ENCODE results near the gene SRM. TPM values are rescaled to one million over a fixed set of nuclear protein-coding genes. Genes with fewer than 3 reads are reported as not detected.

SRM gene
- total and polyA plus RNA-seq, 2 donors (not counting 1 experiment from before 2014, with no cell fraction given): 38.9 to 79.2 TPM

DNA sequence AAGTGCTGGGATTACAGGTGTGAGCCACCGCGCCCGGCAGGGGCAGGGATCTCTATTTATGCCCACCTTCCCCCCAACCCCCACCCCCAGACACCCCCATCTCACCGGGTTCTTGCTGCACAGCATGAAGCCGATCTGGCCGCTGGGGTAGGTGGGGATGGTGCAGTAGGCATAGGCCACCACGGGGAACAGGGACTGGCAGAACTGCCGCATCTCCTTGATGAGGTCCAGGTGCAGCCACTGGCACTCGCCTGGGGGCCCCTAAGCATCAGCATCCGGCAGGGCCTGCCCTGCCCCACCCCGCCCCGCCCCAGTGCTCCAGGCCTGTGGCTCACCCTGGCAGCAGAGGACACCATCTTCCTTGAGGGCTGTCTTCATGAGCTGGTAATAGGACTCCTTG lies 4.1 kb downstream of the SRM start:
- Mint-ChIP-seq H3K9me3 (ENCODE audit: insufficient read depth) (no peaks in the 10 kb centered on the region), H3K27me3 (no peaks in the 10 kb centered on the region), H3K4me1 (peaks cover 25% of the 10 kb centered on the region), H3K4me3 (no peak overlapping the region), H3K27ac (no peak overlapping the region)
- H3K9ac ChIP-seq (ENCODE audit: low read length): no peak overlapping the region
- WGBS (ENCODE audit: insufficient coverage): 100% methylated on average over 7 of the region's 12 CpGs
- POLR2A ChIA-PET: interaction anchor here (0.6 kb wide), 1 partner anchor 797 kb away, joined by 4 read pairs; no protein-coding TSS in a partner anchor
- peaks cover 19% of the 10 kb centered on the region for H3K79me2 ChIP-seq (ENCODE audit: control insufficient read depth, insufficient read depth, low read length)
- TF ChIP-seq EZH2 (IDR thresholded peaks at IDR 0.05; ENCODE audit: borderline replicate concordance, insufficient read depth, low read depth, low read length, poor library complexity, severe bottlenecking): no peak
- TF ChIP-seq, protein P1, sequence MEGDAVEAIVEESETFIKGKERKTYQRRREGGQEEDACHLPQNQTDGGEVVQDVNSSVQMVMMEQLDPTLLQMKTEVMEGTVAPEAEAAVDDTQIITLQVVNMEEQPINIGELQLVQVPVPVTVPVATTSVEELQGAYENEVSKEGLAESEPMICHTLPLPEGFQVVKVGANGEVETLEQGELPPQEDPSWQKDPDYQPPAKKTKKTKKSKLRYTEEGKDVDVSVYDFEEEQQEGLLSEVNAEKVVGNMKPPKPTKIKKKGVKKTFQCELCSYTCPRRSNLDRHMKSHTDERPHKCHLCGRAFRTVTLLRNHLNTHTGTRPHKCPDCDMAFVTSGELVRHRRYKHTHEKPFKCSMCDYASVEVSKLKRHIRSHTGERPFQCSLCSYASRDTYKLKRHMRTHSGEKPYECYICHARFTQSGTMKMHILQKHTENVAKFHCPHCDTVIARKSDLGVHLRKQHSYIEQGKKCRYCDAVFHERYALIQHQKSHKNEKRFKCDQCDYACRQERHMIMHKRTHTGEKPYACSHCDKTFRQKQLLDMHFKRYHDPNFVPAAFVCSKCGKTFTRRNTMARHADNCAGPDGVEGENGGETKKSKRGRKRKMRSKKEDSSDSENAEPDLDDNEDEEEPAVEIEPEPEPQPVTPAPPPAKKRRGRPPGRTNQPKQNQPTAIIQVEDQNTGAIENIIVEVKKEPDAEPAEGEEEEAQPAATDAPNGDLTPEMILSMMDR (IDR thresholded peaks at IDR 0.05): no peak
- H3K4me3 ChIP-seq (ENCODE audit: control extremely low read depth in 1 of 5, extremely low read depth in 1 of 5, insufficient read depth in 1 of 5, low read depth in 2 of 5, low read length in 4 of 5): no peak overlapping the region
- CTCF ChIA-PET: interaction anchor here (0.7 kb wide), 1 partner anchor 9 kb away, joined by 3 read pairs; the partner anchor contains the start of gene MASP2
- peaks cover 11 to 21% of the 10 kb centered on the region in 2 donors for H3K4me1 ChIP-seq (ENCODE audit: control insufficient read depth in 2 of 2, insufficient read depth in 2 of 2, low read length in 2 of 2)
- intact Hi-C loops (cut with micrococcal nuclease): no loop called here
- peaks cover 0 to 6% of the 10 kb centered on the region in 2 experiments for H3K36me3 ChIP-seq (replicated peaks in 1 of 2; ENCODE audit: control extremely low read depth in 1 of 2, control insufficient read depth in 1 of 2, extremely low read depth in 1 of 2, insufficient read depth in 2 of 2, low read length in 1 of 2)
- DNase-seq (no peak), ATAC-seq (ENCODE audit: low read depth) (no peak)
- no peaks in the 10 kb centered on the region for H3K27me3 ChIP-seq (replicated peaks in 1 of 4; ENCODE audit: control extremely low read depth in 1 of 4, control insufficient read depth in 3 of 4, insufficient read depth in 4 of 4, low read length in 3 of 4)
- H2AFZ ChIP-seq (ENCODE audit: insufficient read depth, low read depth, low read length, poor library complexity, severe bottlenecking): no peak overlapping the region
- no peaks in the 10 kb centered on the region for H3K9me3 ChIP-seq (ENCODE audit: control extremely low read depth in 1 of 3, control insufficient read depth in 2 of 3, insufficient read depth in 1 of 3, low read length in 2 of 3)
- H3K4me2 ChIP-seq (replicated peaks; ENCODE audit: low read depth, low read length, poor library complexity, severe bottlenecking): no peak overlapping the region
- H4K20me1 ChIP-seq (ENCODE audit: control insufficient read depth, insufficient read depth, low read length, poor library complexity, severe bottlenecking): peaks cover 10% of the 10 kb centered on the region
- no peak overlapping the region for H3K27ac ChIP-seq (ENCODE audit: low read length in 2 of 2)

DNA sequence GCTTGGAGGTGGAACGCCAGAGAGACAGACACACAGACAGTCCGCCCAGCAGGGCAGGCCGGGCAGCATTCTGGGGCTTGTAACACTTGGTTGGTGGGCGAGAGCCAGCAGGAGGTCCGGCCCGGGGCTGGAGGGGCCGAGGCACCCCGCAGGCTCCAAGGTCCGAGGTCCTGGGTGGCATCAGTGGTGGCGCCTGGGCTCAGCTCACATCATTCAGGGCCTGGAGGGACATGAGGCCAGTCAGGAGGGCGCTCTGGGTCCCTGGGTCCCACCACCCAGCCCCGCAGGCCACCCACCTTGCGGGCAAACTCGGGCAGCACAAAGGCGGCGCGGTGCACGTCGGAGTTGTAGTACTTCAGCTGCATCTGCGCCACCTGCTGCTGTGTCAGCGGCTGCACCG lies 5.2 kb downstream of the SRM start:
- Mint-ChIP-seq H3K4me3 (no peak overlapping the region), H3K4me1 (peaks cover 20% of the 10 kb centered on the region), H3K27ac (no peak overlapping the region), H3K9me3 (ENCODE audit: insufficient read depth) (no peaks in the 10 kb centered on the region), H3K27me3 (no peaks in the 10 kb centered on the region)
- ChIA-PET CTCF (no interaction called here), POLR2A (no interaction called here)
- no peak overlapping the region for H3K4me3 ChIP-seq (ENCODE audit: control extremely low read depth in 1 of 5, extremely low read depth in 1 of 5, insufficient read depth in 1 of 5, low read depth in 2 of 5, low read length in 4 of 5)
- H2AFZ ChIP-seq (ENCODE audit: insufficient read depth, low read depth, low read length, poor library complexity, severe bottlenecking): no peak overlapping the region
- intact Hi-C loops (cut with micrococcal nuclease): no loop called here
- peaks cover 10% of the 10 kb centered on the region for H4K20me1 ChIP-seq (ENCODE audit: control insufficient read depth, insufficient read depth, low read length, poor library complexity, severe bottlenecking)
- ATAC-seq (ENCODE audit: low read depth): no peak
- H3K4me1 ChIP-seq (ENCODE audit: control insufficient read depth in 2 of 2, insufficient read depth in 2 of 2, low read length in 2 of 2): peaks cover 9 to 18% of the 10 kb centered on the region in 2 donors
- H3K36me3 ChIP-seq (replicated peaks in 1 of 2; ENCODE audit: control extremely low read depth in 1 of 2, control insufficient read depth in 1 of 2, extremely low read depth in 1 of 2, insufficient read depth in 2 of 2, low read length in 1 of 2): peaks cover 0 to 6% of the 10 kb centered on the region in 2 experiments
- H3K9me3 ChIP-seq (ENCODE audit: control extremely low read depth in 1 of 3, control insufficient read depth in 2 of 3, insufficient read depth in 1 of 3, low read length in 2 of 3): no peaks in the 10 kb centered on the region
- H3K27me3 ChIP-seq (replicated peaks in 1 of 4; ENCODE audit: control extremely low read depth in 1 of 4, control insufficient read depth in 3 of 4, insufficient read depth in 4 of 4, low read length in 3 of 4): no peaks in the 10 kb centered on the region
- H3K79me2 ChIP-seq (ENCODE audit: control insufficient read depth, insufficient read depth, low read length): peaks cover 14% of the 10 kb centered on the region
- DNase-seq: no peak
- WGBS (ENCODE audit: insufficient coverage): 96% methylated on average over 22 of the region's 22 CpGs
- H3K9ac ChIP-seq (ENCODE audit: low read length): no peak overlapping the region
- H3K4me2 ChIP-seq (replicated peaks; ENCODE audit: low read depth, low read length, poor library complexity, severe bottlenecking): no peak overlapping the region
- TF ChIP-seq, protein P1 (IDR thresholded peaks at IDR 0.05): no peak
- no peak for TF ChIP-seq EZH2 (IDR thresholded peaks at IDR 0.05; ENCODE audit: borderline replicate concordance, insufficient read depth, low read depth, low read length, poor library complexity, severe bottlenecking)
- H3K27ac ChIP-seq (ENCODE audit: low read length in 2 of 2): no peak overlapping the region
